ENCODE data around the gene PPARG. TPM values are rescaled to one million over a fixed set of nuclear protein-coding genes. Genes with fewer than 3 reads are reported as not detected.

Gene PPARG
- total and polyA plus RNA-seq, 2 of the 13 experiments (the other 11 are each of a cell fraction or from before 2014, with no cell fraction given): 13.9 to 58.3 TPM

GRCh38 chr3:12288182-12289129 is at the start of gene PPARG (continued):
- TF ChIP-seq EP300 (IDR thresholded peaks at IDR 0.05; ENCODE audit: low read depth in 2 of 2, low read length in 2 of 2): no peak
- TF ChIP-seq EP300 (CRISPR knock-in tag; IDR thresholded peaks at IDR 0.05; ENCODE audit: borderline replicate concordance): no peak
- TF ChIP-seq ZZZ3 (CRISPR knock-in tag; IDR thresholded peaks at IDR 0.05; ENCODE audit: borderline replicate concordance): no peak
- TF ChIP-seq ATF7 (IDR thresholded peaks at IDR 0.05): no peak
- no peak for TF ChIP-seq ATF7 (CRISPR knock-in tag; IDR thresholded peaks at IDR 0.05)
- no peak for TF ChIP-seq ZNF296 (CRISPR knock-in tag; conservative IDR thresholded peaks at IDR 0.05)
- TF ChIP-seq ZNF781 (CRISPR knock-in tag; IDR thresholded peaks at IDR 0.05; ENCODE audit: borderline replicate concordance, not compliant biosample characterization): peak; percentile 59
- TF ChIP-seq ESRRA (CRISPR knock-in tag; IDR thresholded peaks at IDR 0.05; ENCODE audit: low read depth): 0 out of 2 replicates have a peak, but pooled peaks have one; percentile 33
- TF ChIP-seq ZNF234 (CRISPR knock-in tag; conservative IDR thresholded peaks at IDR 0.05): no peak; the same call in 1 of the 2 replicates
- TF ChIP-seq SATB2 (CRISPR knock-in tag; IDR thresholded peaks at IDR 0.05): no peak
- no peak; the same call in 1 of the 2 replicates for TF ChIP-seq BCL6 (CRISPR knock-in tag; IDR thresholded peaks at IDR 0.05)
- TF ChIP-seq RXRB (CRISPR knock-in tag; IDR thresholded peaks at IDR 0.05; ENCODE audit: borderline replicate concordance): no peak
- TF ChIP-seq ZNF414 (CRISPR knock-in tag; IDR thresholded peaks at IDR 0.05): no peak; the same call in 1 of the 2 replicates
- TF ChIP-seq FOXJ3 (CRISPR knock-in tag; IDR thresholded peaks at IDR 0.05; ENCODE audit: borderline replicate concordance): no peak
- TF ChIP-seq ZHX1 (CRISPR knock-in tag; IDR thresholded peaks at IDR 0.05; ENCODE audit: low read depth): no peak
- TF ChIP-seq AHDC1 (CRISPR knock-in tag; IDR thresholded peaks at IDR 0.05; ENCODE audit: borderline replicate concordance): no peak
- TF ChIP-seq TFE3 (CRISPR knock-in tag; IDR thresholded peaks at IDR 0.05): no peak
- no peak; the same call in 1 of the 2 replicates for TF ChIP-seq ZNF160 (CRISPR knock-in tag; IDR thresholded peaks at IDR 0.05)

Measured in HepG2 (cell line).